Sigmoid colon (tissue), 7 donors: ENCODE measurements around the gene MICAL2. TPM values are rescaled to one million over a fixed set of nuclear protein-coding genes. Genes with fewer than 3 reads are reported as not detected.

Experiments
- DNase-seq: peaks from one replicate; pipeline ENCODE4 v3.0.0-alpha.2; 2019
- H3K27ac ChIP-seq, 4 donors: fragments of 200-600 bp; sonication (generic); one replicate each; pipeline ENCODE4 v1.5.1; 2016 to 2019; ENCODE audit warnings: mild to moderate bottlenecking in 1 of 4
- H3K27me3 ChIP-seq, 3 donors: fragments of 200-600 bp; sonication (generic); one replicate each; pipeline ENCODE4 v1.5.1; 2019; ENCODE audit warnings: mild to moderate bottlenecking in 1 of 3
- H3K36me3 ChIP-seq, 4 donors: fragments of 200-600 bp; sonication (generic); one replicate each; pipeline ENCODE4 v1.5.1; 2016 to 2019
- H3K4me1 ChIP-seq, 4 donors: fragments of 200-600 bp; sonication (generic); one replicate each; pipeline ENCODE4 v1.5.1; 2017 to 2019
- H3K4me3 ChIP-seq, 4 donors: fragments of 200-600 bp; sonication (generic); one replicate each; pipeline ENCODE4 v1.5.1; 2017 to 2019; ENCODE audit warnings: mild to moderate bottlenecking in 2 of 4, moderate library complexity in 1 of 4
- H3K9me3 ChIP-seq, 4 donors: fragments of 200-600 bp in 3 of 4; sonication (generic) in 3 of 4; one replicate each; pipeline versions ENCODE4 v1.5.1 to v1.6.1; 2013 to 2019
- CTCF ChIP-seq, 4 experiments: fragments of 450-650 bp in 3 of 4; fragments of 200-600 bp in 1 of 4; IDR thresholded peaks; one replicate each; pipeline ENCODE4 v1.5.1; 2016 to 2019; ENCODE audit warnings: antibody characterized with exemption in 4 of 4, mild to moderate bottlenecking in 3 of 4, moderate library complexity in 2 of 4
- EP300 ChIP-seq, 4 donors: sonication (generic); formaldehyde crosslinking; IDR thresholded peaks; one replicate each; pipeline ENCODE4 v1.6.1; 2017; ENCODE audit warnings: antibody characterized with exemption in 4 of 4
- POLR2A ChIP-seq, 2 donors: fragments of 450-650 bp; IDR thresholded peaks; one replicate each; pipeline ENCODE4 v1.6.1; 2016; ENCODE audit warnings: antibody characterized with exemption in 2 of 2, mild to moderate bottlenecking in 2 of 2, moderate library complexity in 2 of 2
- POLR2AphosphoS5 ChIP-seq, 4 donors: sonication (generic); formaldehyde crosslinking; IDR thresholded peaks; one replicate each; pipeline ENCODE4 v1.6.1; 2017; ENCODE audit warnings: antibody characterized with exemption in 4 of 4
- WGBS, 2 donors: extraction: QIAGEN DNeasy Blood & Tissue Kit; methylation state at CpG; one replicate each; pipeline ENCODE4 v1.1.7; 2013; 5-methylcytosine and 5-hydroxymethylcytosine counted together
- intact Hi-C: fragments of 100-400 bp; cut with DNase I; formaldehyde crosslinking; loops from one replicate; pipeline ENCODE4 v1.15.1; 2023
- polyA plus RNA-seq, 3 donors: library from polyadenylated mRNA; stranded (reverse); fragments of 200-250 nt; gene quantifications; one replicate each; pipeline ENCODE4 v1.2.3, GENCODE V29; 2013
- total RNA-seq, 4 donors: library from RNA; depleted of rRNA; stranded (reverse); fragments of >200 nt; gene quantifications; one replicate each; pipeline ENCODE4 v1.1.0, GENCODE V29; 2016
- donor health status: healthy with polysubstance abuse.
- donor health status: Bipolar disorder and iron deficiency.
- donor health status: healthy.

MICAL2 gene
- total and polyA plus RNA-seq, 7 donors, result 36.6 to 145 (median 115) TPM

- no peak for DNase-seq
- intact Hi-C loops, result no loop called here
- Histone ChIP-seq H3K9me3 (no peaks in the 10 kb centered on the region), H3K27ac (no peak overlapping the region), H3K4me3 (no peak overlapping the region), H3K36me3 (peaks cover 0 to 6% (median 0%) of the 10 kb centered on the region in 4 donors), H3K4me1 (peaks cover 0 to 30% (median 23%) of the 10 kb centered on the region in 4 donors), H3K27me3 (no peaks in the 10 kb centered on the region)
- 89 to 93% methylated on average over 8 of the region's 8 CpGs for WGBS, 2 donors
- no peak for TF ChIP-seq CTCF (IDR thresholded peaks at IDR 0.05)
- no peak for TF ChIP-seq EP300 (IDR thresholded peaks at IDR 0.05)
- no peak for TF ChIP-seq POLR2AphosphoS5 (IDR thresholded peaks at IDR 0.05)
- no peak for TF ChIP-seq POLR2A (IDR thresholded peaks at IDR 0.05)
Observed at GRCh38 chr11:12189543-12190235, 79.3 kb downstream of the MICAL2 start.

GRCh38 chr11:12190511-12190910 is 80.1 kb downstream of the MICAL2 start:
- intact Hi-C loops, result no loop called here
- Histone ChIP-seq H3K36me3 (peaks cover 0 to 6% (median 0%) of the 10 kb centered on the region in 4 donors), H3K27me3 (no peaks in the 10 kb centered on the region), H3K4me1 (peaks cover 0 to 24% (median 18%) of the 10 kb centered on the region in 4 donors), H3K27ac (no peak overlapping the region), H3K9me3 (no peaks in the 10 kb centered on the region), H3K4me3 (no peak overlapping the region)
- no peak for DNase-seq
- no peak for TF ChIP-seq EP300 (IDR thresholded peaks at IDR 0.05)
- TF ChIP-seq POLR2A (IDR thresholded peaks at IDR 0.05), result no peak
- TF ChIP-seq POLR2AphosphoS5 (IDR thresholded peaks at IDR 0.05), result no peak

- H3K27ac ChIP-seq, result no peak overlapping the region
- no peak overlapping the region for H3K4me3 ChIP-seq
- intact Hi-C loops, result no loop called here
- 50 to 71% methylated on average over 8 of the region's 8 CpGs for WGBS, 2 donors
- no peak for DNase-seq
- H3K9me3 ChIP-seq, result no peaks in the 10 kb centered on the region
- peaks cover 0 to 6% (median 0%) of the 10 kb centered on the region in 4 donors for H3K36me3 ChIP-seq
- peaks cover 0 to 21% (median 15%) of the 10 kb centered on the region in 4 donors for H3K4me1 ChIP-seq
- no peak for TF ChIP-seq CTCF (IDR thresholded peaks at IDR 0.05)
- no peak for TF ChIP-seq POLR2AphosphoS5 (IDR thresholded peaks at IDR 0.05)
- no peak for TF ChIP-seq POLR2A (IDR thresholded peaks at IDR 0.05)
- TF ChIP-seq EP300 (IDR thresholded peaks at IDR 0.05), result no peak
- H3K27me3 ChIP-seq, result no peaks in the 10 kb centered on the region
Observed at GRCh38 chr11:12192794-12193514, 82.6 kb downstream of the MICAL2 start.

- WGBS, 2 donors, result 96 to 97% methylated on average over 3 of the region's 3 CpGs
- H3K36me3 ChIP-seq, result peaks cover 0 to 2% (median 0%) of the 10 kb centered on the region in 4 donors
- TF ChIP-seq POLR2AphosphoS5 (IDR thresholded peaks at IDR 0.05), result no peak
- no peak for TF ChIP-seq CTCF (IDR thresholded peaks at IDR 0.05)
- no peak for TF ChIP-seq EP300 (IDR thresholded peaks at IDR 0.05)
- no peak for TF ChIP-seq POLR2A (IDR thresholded peaks at IDR 0.05)
- H3K9me3 ChIP-seq, result no peaks in the 10 kb centered on the region
- intact Hi-C loops, result no loop called here
- peaks cover 0 to 26% (median 18%) of the 10 kb centered on the region in 4 donors for H3K4me1 ChIP-seq
- H3K4me3 ChIP-seq, result no peak overlapping the region
- no peaks in the 10 kb centered on the region for H3K27me3 ChIP-seq
- H3K27ac ChIP-seq, result peak overlapping the region in 1 of 4 donors; percentile 8
- DNase-seq, result no peak
Observed at GRCh38 chr11:12193515-12194336, 83.3 kb downstream of the MICAL2 start.
